ENCODE results near the gene RPS6KA5. TPM values are rescaled to one million over a fixed set of nuclear protein-coding genes. Genes with fewer than 3 reads are reported as not detected.
"Not testable (repeated sequence)": the region's sequence is repeated elsewhere in the genome, so short reads cannot be mapped to it uniquely, and the experiment has no call there.

RPS6KA5 gene
- 10 to 100 TPM; 28.8 to 39.8 (median 35.3) TPM for total RNA-seq
- total RNA-seq (2013) = 25.8 TPM
- total RNA-seq = 22.7 to 86.0 (median 44.8) reads per million in 29 experiments

GRCh38 chr14:91060351-91061055 is at the start of gene RPS6KA5:
TSS of gene RPS6KA5 (minus strand) at chr14:91060641. CDS start at chr14:91060434, 207 bp downstream.
- Mint-ChIP-seq H3K4me3 (peak within 1 kb of the TSS in 2 of 3 donors; percentile 83 to 88), H3K27ac (peak within 1 kb of the TSS; percentile 49 to 58), H3K4me1 (peaks cover 58 to 65% (median 63%) of the 10 kb centered on the region in 3 donors), H3K9me3 (peaks cover 0 to 8% (median 0%) of the 10 kb centered on the region in 3 donors), H3K27me3 (no peaks in the 10 kb centered on the region), H3K36me3 (peaks cover 4% of the 10 kb centered on the region)
- Histone ChIP-seq H3K27ac (ENCODE audit: low read length) (peak within 1 kb of the TSS; percentile 87), H3K4me3 (ENCODE audit: control insufficient read depth in 1 of 2, extremely low read depth in 1 of 2, low read length in 1 of 2) (peak within 1 kb of the TSS; percentile 79 to 80), H3K4me1 (ENCODE audit: control insufficient read depth in 1 of 2, extremely low read depth in 1 of 2, insufficient read depth in 2 of 2, low read length in 2 of 2) (peaks cover 41 to 42% of the 10 kb centered on the region in 2 experiments), H3K36me3 (ENCODE audit: control insufficient read depth in 2 of 2, extremely low read depth in 1 of 2, insufficient read depth in 1 of 2, low read length in 1 of 2) (no peaks in the 10 kb centered on the region), H3K9me3 (no peaks in the 10 kb centered on the region), H3K27me3 (replicated peaks in 1 of 2; ENCODE audit: control insufficient read depth in 2 of 2, extremely low read depth in 1 of 2, insufficient read depth in 2 of 2, low read length in 1 of 2) (no peaks in the 10 kb centered on the region)
- POLR2A ChIA-PET = interaction anchor here (0.5 to 1.5 kb wide), 8 partner anchors 12 to 775 kb away, joined by 3 to 9 read pairs (median 4); no protein-coding TSS in a partner anchor
- DNase-seq (peak; percentile 97 to 100 (median 100)), ATAC-seq (replicated peaks in 1 of 4) (peak; percentile 83 to 85 (median 84))
- WGBS (ENCODE audit: insufficient coverage) = under 1% methylated on average over 65 of the region's 71 CpGs
- CTCF ChIA-PET = interaction anchor here in 1 of 2 donors (2.3 to 3.1 kb wide), 2 partner anchors 18 to 54 kb away, joined by 6 to 17 read pairs; partner anchors contain the start of gene DGLUCY

GRCh38 chr14:91108941-91109611 is 48.6 kb upstream of the RPS6KA5 start:
- Histone ChIP-seq H3K9me3 (no peaks in the 10 kb centered on the region), H3K4me1 (ENCODE audit: control insufficient read depth in 1 of 2, extremely low read depth in 1 of 2, insufficient read depth in 2 of 2, low read length in 2 of 2) (peaks cover 19 to 35% of the 10 kb centered on the region in 2 experiments), H3K27ac (ENCODE audit: low read length) (peak overlapping the region; percentile 82), H3K4me3 (ENCODE audit: control insufficient read depth in 1 of 2, extremely low read depth in 1 of 2, low read length in 1 of 2) (no peak overlapping the region), H3K27me3 (replicated peaks in 1 of 2; ENCODE audit: control insufficient read depth in 2 of 2, extremely low read depth in 1 of 2, insufficient read depth in 2 of 2, low read length in 1 of 2) (no peaks in the 10 kb centered on the region), H3K36me3 (ENCODE audit: control insufficient read depth in 2 of 2, extremely low read depth in 1 of 2, insufficient read depth in 1 of 2, low read length in 1 of 2) (no peaks in the 10 kb centered on the region)
- Mint-ChIP-seq H3K4me3 (peak overlapping the region; percentile 32 to 61 (median 59)), H3K9me3 (no peaks in the 10 kb centered on the region), H3K36me3 (no peaks in the 10 kb centered on the region), H3K27me3 (no peaks in the 10 kb centered on the region), H3K27ac (peak overlapping the region; percentile 96 to 98), H3K4me1 (peaks cover 47 to 50% (median 49%) of the 10 kb centered on the region in 3 donors)
- ChIA-PET CTCF (no interaction called here), POLR2A (interaction anchor here in 1 of 2 donors (0.5 kb wide), 1 partner anchor 40 kb away, joined by 7 read pairs; no protein-coding TSS in a partner anchor)
- peak in 25 of 35 experiments; percentile 7 to 57 (median 22) for DNase-seq
- peak; percentile 12 to 58 (median 46) for ATAC-seq (replicated peaks in 1 of 4)
- WGBS (ENCODE audit: insufficient coverage) = 50% methylated on average over 2 of the region's 7 CpGs

GRCh38 chr14:91103116-91103515 is 42.7 kb upstream of the RPS6KA5 start:
- ChIA-PET CTCF (no interaction called here), POLR2A (no interaction called here)
- peaks cover 0 to 4% of the 10 kb centered on the region in 2 experiments for H3K4me1 ChIP-seq (ENCODE audit: control insufficient read depth in 1 of 2, extremely low read depth in 1 of 2, insufficient read depth in 2 of 2, low read length in 2 of 2)
- no peaks in the 10 kb centered on the region for H3K9me3 Mint-ChIP-seq
- H3K27ac ChIP-seq (ENCODE audit: low read length) = no peak overlapping the region
- ATAC-seq (replicated peaks in 1 of 4) (no peak), DNase-seq (no peak)
- H3K4me3 ChIP-seq (ENCODE audit: control insufficient read depth in 1 of 2, extremely low read depth in 1 of 2, low read length in 1 of 2) = no peak overlapping the region
- no peaks in the 10 kb centered on the region for H3K36me3 ChIP-seq (ENCODE audit: control insufficient read depth in 2 of 2, extremely low read depth in 1 of 2, insufficient read depth in 1 of 2, low read length in 1 of 2)
- no peaks in the 10 kb centered on the region for H3K36me3 Mint-ChIP-seq
- H3K4me3 Mint-ChIP-seq = no peak overlapping the region
- H3K9me3 ChIP-seq = no peaks in the 10 kb centered on the region
- 90% methylated on average over 8 of the region's 8 CpGs for WGBS (ENCODE audit: insufficient coverage)
- no peaks in the 10 kb centered on the region for H3K27me3 ChIP-seq (replicated peaks in 1 of 2; ENCODE audit: control insufficient read depth in 2 of 2, extremely low read depth in 1 of 2, insufficient read depth in 2 of 2, low read length in 1 of 2)
- H3K27ac Mint-ChIP-seq = no peak overlapping the region
- no peaks in the 10 kb centered on the region for H3K27me3 Mint-ChIP-seq
- peaks cover 7 to 11% (median 9%) of the 10 kb centered on the region in 3 donors for H3K4me1 Mint-ChIP-seq

GRCh38 chr14:91100102-91100501 is 39.7 kb upstream of the RPS6KA5 start:
- H3K9me3 Mint-ChIP-seq = no peaks in the 10 kb centered on the region
- Histone ChIP-seq H3K9me3 (no peaks in the 10 kb centered on the region), H3K4me1 (ENCODE audit: control insufficient read depth in 1 of 2, extremely low read depth in 1 of 2, insufficient read depth in 2 of 2, low read length in 2 of 2) (no peaks in the 10 kb centered on the region), H3K27ac (ENCODE audit: low read length) (no peak overlapping the region), H3K27me3 (replicated peaks in 1 of 2; ENCODE audit: control insufficient read depth in 2 of 2, extremely low read depth in 1 of 2, insufficient read depth in 2 of 2, low read length in 1 of 2) (no peaks in the 10 kb centered on the region), H3K4me3 (ENCODE audit: control insufficient read depth in 1 of 2, extremely low read depth in 1 of 2, low read length in 1 of 2) (no peak overlapping the region), H3K36me3 (ENCODE audit: control insufficient read depth in 2 of 2, extremely low read depth in 1 of 2, insufficient read depth in 1 of 2, low read length in 1 of 2) (no peaks in the 10 kb centered on the region)
- DNase-seq = no peak
- no peak for ATAC-seq (replicated peaks in 1 of 4)
- H3K27ac Mint-ChIP-seq = no peak overlapping the region
- no peaks in the 10 kb centered on the region for H3K36me3 Mint-ChIP-seq
- peaks cover 0 to 3% (median 0%) of the 10 kb centered on the region in 3 donors for H3K4me1 Mint-ChIP-seq
- H3K27me3 Mint-ChIP-seq = no peaks in the 10 kb centered on the region
- WGBS (ENCODE audit: insufficient coverage) = 67% methylated on average over 1 of the region's 5 CpGs
- ChIA-PET CTCF (interaction anchor here (0.5 to 0.7 kb wide), 2 partner anchors 13 to 130 kb away, joined by 3 read pairs; no protein-coding TSS in a partner anchor), POLR2A (no interaction called here)
- H3K4me3 Mint-ChIP-seq = no peak overlapping the region

- 100% methylated on average over 2 of the region's 3 CpGs for WGBS (ENCODE audit: insufficient coverage)
- Mint-ChIP-seq H3K9me3 (no peaks in the 10 kb centered on the region), H3K36me3 (no peaks in the 10 kb centered on the region), H3K27ac (no peak overlapping the region), H3K4me1 (peaks cover 0 to 3% (median 0%) of the 10 kb centered on the region in 3 donors), H3K27me3 (no peaks in the 10 kb centered on the region), H3K4me3 (no peak overlapping the region)
- H3K27ac ChIP-seq (ENCODE audit: low read length) = no peak overlapping the region
- no peaks in the 10 kb centered on the region for H3K4me1 ChIP-seq (ENCODE audit: control insufficient read depth in 1 of 2, extremely low read depth in 1 of 2, insufficient read depth in 2 of 2, low read length in 2 of 2)
- H3K27me3 ChIP-seq (replicated peaks in 1 of 2; ENCODE audit: control insufficient read depth in 2 of 2, extremely low read depth in 1 of 2, insufficient read depth in 2 of 2, low read length in 1 of 2) = no peaks in the 10 kb centered on the region
- CTCF ChIA-PET = interaction anchor here (0.6 to 0.9 kb wide), 4 partner anchors 15 to 351 kb away, joined by 3 to 6 read pairs (median 4); partner anchors contain the start of gene DGLUCY (in 1 of the 2)
- DNase-seq = no peak
- ATAC-seq (replicated peaks in 1 of 4) = no peak
- H3K36me3 ChIP-seq (ENCODE audit: control insufficient read depth in 2 of 2, extremely low read depth in 1 of 2, insufficient read depth in 1 of 2, low read length in 1 of 2) = no peaks in the 10 kb centered on the region
- POLR2A ChIA-PET = no interaction called here
- H3K4me3 ChIP-seq (ENCODE audit: control insufficient read depth in 1 of 2, extremely low read depth in 1 of 2, low read length in 1 of 2) = no peak overlapping the region
- H3K9me3 ChIP-seq = no peaks in the 10 kb centered on the region
Observed at GRCh38 chr14:91098591-91098990, 38.1 kb upstream of the RPS6KA5 start.

GRCh38 chr14:91097657-91098056 is 37.2 kb upstream of the RPS6KA5 start:
- H3K9me3 ChIP-seq; H3K4me3 Mint-ChIP-seq; H3K9me3 Mint-ChIP-seq; H3K27ac Mint-ChIP-seq; H3K4me1 Mint-ChIP-seq; H3K27me3 ChIP-seq (replicated peaks in 1 of 2; ENCODE audit: control insufficient read depth in 2 of 2, extremely low read depth in 1 of 2, insufficient read depth in 2 of 2, low read length in 1 of 2); H3K36me3 Mint-ChIP-seq; H3K36me3 ChIP-seq (ENCODE audit: control insufficient read depth in 2 of 2, extremely low read depth in 1 of 2, insufficient read depth in 1 of 2, low read length in 1 of 2); ATAC-seq (replicated peaks in 1 of 4); H3K27ac ChIP-seq (ENCODE audit: low read length); DNase-seq; H3K4me1 ChIP-seq (ENCODE audit: control insufficient read depth in 1 of 2, extremely low read depth in 1 of 2, insufficient read depth in 2 of 2, low read length in 2 of 2); H3K4me3 ChIP-seq (ENCODE audit: control insufficient read depth in 1 of 2, extremely low read depth in 1 of 2, low read length in 1 of 2); H3K27me3 Mint-ChIP-seq: not testable (repeated sequence)
- ChIA-PET POLR2A (interaction anchor here in 1 of 2 donors (0.7 kb wide), 1 partner anchor 104 kb away, joined by 4 read pairs; no protein-coding TSS in a partner anchor), CTCF (interaction anchor here in 1 of 2 donors (0.5 to 0.9 kb wide), 2 partner anchors 16 to 25 kb away, joined by 3 read pairs; partner anchors contain the start of gene DGLUCY)
- WGBS (ENCODE audit: insufficient coverage) = 100% methylated on average over 1 of the region's 5 CpGs
